GM18907 (cell line): ENCODE measurements around the gene HDAC7.

ENCODE experiments used
- ATAC-seq: cut with Tn5 transposase; IDR thresholded peaks from one replicate; pipeline ENCODE4 v1.9.1; 2021; ENCODE audit warnings: mild to moderate bottlenecking, moderate library complexity; ENCODE audit not compliant: unreplicated experiment

HDAC7 gene

GRCh38 chr12:47734725-47735480 is 84.8 kb downstream of the HDAC7 start:
- ATAC-seq = no peak

- ATAC-seq = no peak
Measured at GRCh38 chr12:47733142-47733541, 86.6 kb downstream of the HDAC7 start.
